Keratinocyte (primary cell): ENCODE results near the gene KCNJ16. TPM values are rescaled to one million over a fixed set of nuclear protein-coding genes. Genes with fewer than 3 reads are reported as not detected.

Source experiments
- DNase-seq: peaks from one replicate; pipeline ENCODE4 v3.0.0-alpha.2; 2011; ENCODE audit warnings: low read depth, missing footprints, low spot score
- FAIRE-seq: peaks from 2 replicates; lab custom pipeline; 2011; peaks lifted over from hg19 to GRCh38; lab: Jason Lieb, UNC
- H2AFZ ChIP-seq: 2 replicates; pipeline ENCODE4 v1.6.0; 2012; ENCODE audit warnings: low read length, control low read depth, inconsistent platforms; ENCODE audit not compliant: control insufficient read depth
- H3K27ac ChIP-seq: 2 replicates; pipeline ENCODE4 v1.5.1; 2011; ENCODE audit warnings: low read length; ENCODE audit not compliant: control insufficient read depth, insufficient read depth
- H3K27me3 ChIP-seq: 3 replicates; pipeline ENCODE4 v1.6.0; 2011; ENCODE audit warnings: low read length; ENCODE audit not compliant: control insufficient read depth, insufficient read depth; ENCODE audit errors: extremely low read depth
- H3K36me3 ChIP-seq, 2 experiments: 2 replicates in 1 of 2; 3 replicates in 1 of 2; pipeline ENCODE4 v1.5.1; 2011; ENCODE audit warnings: low read length in 2 of 2, mild to moderate bottlenecking in 1 of 2; ENCODE audit not compliant: control insufficient read depth in 2 of 2, insufficient read depth in 2 of 2; ENCODE audit errors: extremely low read depth in 1 of 2
- H3K4me1 ChIP-seq: 3 replicates; pipeline ENCODE4 v1.5.1; 2011; ENCODE audit warnings: low read length; ENCODE audit not compliant: control insufficient read depth, insufficient read depth; ENCODE audit errors: extremely low read depth
- H3K4me2 ChIP-seq: 3 replicates; pipeline ENCODE4 v1.6.0; 2011; ENCODE audit warnings: low read depth, low read length; ENCODE audit not compliant: control insufficient read depth, insufficient read depth; ENCODE audit errors: extremely low read depth
- H3K4me3 ChIP-seq, 3 experiments: fragments of 200-600 bp in 1 of 3; sonication (generic) in 1 of 3; 2 replicates in 2 of 3; 3 replicates in 1 of 3; pipeline ENCODE4 v1.5.1; 2011 to 2016; ENCODE audit warnings: low read length in 3 of 3, mild to moderate bottlenecking in 3 of 3, control low read depth in 2 of 3, inconsistent platforms in 1 of 3, low read depth in 1 of 3, mixed read lengths in 1 of 3, mixed run types in 1 of 3, moderate library complexity in 1 of 3; ENCODE audit not compliant: control insufficient read depth in 2 of 3, insufficient read depth in 2 of 3; ENCODE audit errors: extremely low read depth in 1 of 3
- H3K79me2 ChIP-seq: 2 replicates; pipeline ENCODE4 v1.6.0; 2012; ENCODE audit warnings: low read length; ENCODE audit not compliant: control insufficient read depth, insufficient read depth
- H3K9ac ChIP-seq: 3 replicates; pipeline ENCODE4 v1.6.0; 2011; ENCODE audit warnings: low read length; ENCODE audit not compliant: control insufficient read depth, insufficient read depth; ENCODE audit errors: extremely low read depth
- H3K9me1 ChIP-seq: 3 replicates; pipeline ENCODE4 v1.6.0; 2011; ENCODE audit warnings: low read length; ENCODE audit not compliant: control insufficient read depth, insufficient read depth; ENCODE audit errors: extremely low read depth
- H3K9me3 ChIP-seq: 2 replicates; pipeline ENCODE4 v1.5.1; 2012; ENCODE audit warnings: low read depth, low read length; ENCODE audit not compliant: control insufficient read depth
- H4K20me1 ChIP-seq: 3 replicates; pipeline ENCODE4 v1.6.0; 2011; ENCODE audit warnings: low read length; ENCODE audit not compliant: control insufficient read depth, insufficient read depth; ENCODE audit errors: extremely low read depth
- EZH2 ChIP-seq: IDR thresholded peaks from one replicate; pipeline ENCODE4 v1.6.1; 2012; ENCODE audit warnings: inconsistent platforms, mild to moderate bottlenecking, low read length, moderate library complexity
- dilution Hi-C: fragments of 300-500 bp; cut with MboI; formaldehyde crosslinking; loops from one replicate; pipeline ENCODE4 v1.7.0; 2020; ENCODE audit warnings: low sequenced_read_pairs; ENCODE audit not compliant: extremely low pct_ligation_motif_present
- polyA plus RNA-seq, 5 experiments: library from polyadenylated mRNA; depleted of rRNA in 3 of 5; stranded (reverse) in 3 of 5; stranded (forward) in 1 of 5; unstranded in 1 of 5; fragments of >200 nt; gene quantifications; 1 replicate in 1 of 5; 2 replicates in 3 of 5; 3 replicates in 1 of 5; pipeline versions ENCODE4 v1.2.1 to v1.2.3, GENCODE V29; 2011 to 2012; ENCODE audit warnings: missing spikeins in 2 of 5, low read depth in 1 of 5, low replicate concordance in 1 of 5
- TF ChIP-seq, protein P1 (sequence below), 3 experiments: IDR thresholded peaks in 1 of 3; conservative IDR thresholded peaks in 1 of 3; optimal IDR thresholded peaks in 1 of 3; 2 replicates in 2 of 3; 3 replicates in 1 of 3; pipeline versions ENCODE3 to v1.5.1; 2011; ENCODE audit warnings: low read length in 3 of 3, mild to moderate bottlenecking in 3 of 3, moderate library complexity in 2 of 3, control low read depth in 1 of 3, inconsistent platforms in 1 of 3; ENCODE audit not compliant: insufficient read depth in 2 of 3; ENCODE audit errors: extremely low read depth in 1 of 3

KCNJ16 gene
- polyA plus RNA-seq, 1 donor (not counting 4 experiments of a cell fraction or from before 2014, with no cell fraction given) = not detected

- Histone ChIP-seq H3K27ac (no peak overlapping the region), H3K79me2 (no peaks in the 10 kb centered on the region), H3K9ac (no peak overlapping the region), H3K9me3 (no peaks in the 10 kb centered on the region), H3K4me2 (no peak overlapping the region), H2AFZ (no peak overlapping the region), H4K20me1 (no peaks in the 10 kb centered on the region), H3K36me3 (no peaks in the 10 kb centered on the region), H3K4me1 (no peaks in the 10 kb centered on the region), H3K4me3 (no peak overlapping the region), H3K27me3 (no peaks in the 10 kb centered on the region), H3K9me1 (no peaks in the 10 kb centered on the region)
- dilution Hi-C loops = no loop called here
- DNase-seq (no peak), FAIRE-seq (no peak)
- TF ChIP-seq, protein P1, sequence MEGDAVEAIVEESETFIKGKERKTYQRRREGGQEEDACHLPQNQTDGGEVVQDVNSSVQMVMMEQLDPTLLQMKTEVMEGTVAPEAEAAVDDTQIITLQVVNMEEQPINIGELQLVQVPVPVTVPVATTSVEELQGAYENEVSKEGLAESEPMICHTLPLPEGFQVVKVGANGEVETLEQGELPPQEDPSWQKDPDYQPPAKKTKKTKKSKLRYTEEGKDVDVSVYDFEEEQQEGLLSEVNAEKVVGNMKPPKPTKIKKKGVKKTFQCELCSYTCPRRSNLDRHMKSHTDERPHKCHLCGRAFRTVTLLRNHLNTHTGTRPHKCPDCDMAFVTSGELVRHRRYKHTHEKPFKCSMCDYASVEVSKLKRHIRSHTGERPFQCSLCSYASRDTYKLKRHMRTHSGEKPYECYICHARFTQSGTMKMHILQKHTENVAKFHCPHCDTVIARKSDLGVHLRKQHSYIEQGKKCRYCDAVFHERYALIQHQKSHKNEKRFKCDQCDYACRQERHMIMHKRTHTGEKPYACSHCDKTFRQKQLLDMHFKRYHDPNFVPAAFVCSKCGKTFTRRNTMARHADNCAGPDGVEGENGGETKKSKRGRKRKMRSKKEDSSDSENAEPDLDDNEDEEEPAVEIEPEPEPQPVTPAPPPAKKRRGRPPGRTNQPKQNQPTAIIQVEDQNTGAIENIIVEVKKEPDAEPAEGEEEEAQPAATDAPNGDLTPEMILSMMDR (optimal IDR thresholded peaks at IDR 0.05 in 1 of 3, IDR thresholded peaks at IDR 0.05 in 1 of 3, conservative IDR thresholded peaks at IDR 0.05 in 1 of 3; ENCODE audit: extremely low read depth in 1 of 3, insufficient read depth in 2 of 3, low read length in 3 of 3) = no peak
- no peak for TF ChIP-seq EZH2
Observed at GRCh38 chr17:70047619-70048419, 27.2 kb upstream of the KCNJ16 start.

GRCh38 chr17:70049801-70050591 lies 25.0 kb upstream of the KCNJ16 start:
- Histone ChIP-seq H3K79me2 (no peaks in the 10 kb centered on the region), H3K4me1 (no peaks in the 10 kb centered on the region), H3K36me3 (no peaks in the 10 kb centered on the region), H3K9me3 (no peaks in the 10 kb centered on the region), H3K27ac (no peak overlapping the region), H3K4me3 (no peak overlapping the region), H3K27me3 (no peaks in the 10 kb centered on the region), H3K9me1 (no peaks in the 10 kb centered on the region), H3K9ac (no peak overlapping the region), H3K4me2 (no peak overlapping the region), H4K20me1 (no peaks in the 10 kb centered on the region), H2AFZ (no peak overlapping the region)
- dilution Hi-C loops = no loop called here
- DNase-seq = no peak
- TF ChIP-seq EZH2 = no peak
- TF ChIP-seq, protein P1 (optimal IDR thresholded peaks at IDR 0.05 in 1 of 3, IDR thresholded peaks at IDR 0.05 in 1 of 3, conservative IDR thresholded peaks at IDR 0.05 in 1 of 3; ENCODE audit: extremely low read depth in 1 of 3, insufficient read depth in 2 of 3, low read length in 3 of 3) = no peak
- FAIRE-seq = no peak
